HepG2 (cell line): Measurements from ENCODE around the gene HES7.

Source experiments
- BHLHE40 ChIP-seq: IDR thresholded peaks from 2 replicates; pipeline ENCODE4 v1.6.1; 2011; ENCODE audit warnings: low read length, improper control_type of control experiment
- CEBPB ChIP-seq: IDR thresholded peaks from 2 replicates; pipeline ENCODE4 v1.6.1; 2011; ENCODE audit warnings: low read depth, low read length, improper control_type of control experiment, borderline replicate concordance
- GFI1 ChIP-seq: sonication (generic); formaldehyde crosslinking; IDR thresholded peaks from 2 replicates; pipeline ENCODE4 v1.5.0; 2020; ENCODE audit warnings: missing genetic modification reagents, mild to moderate bottlenecking, borderline replicate concordance
- MEIS2 ChIP-seq: sonication (generic); formaldehyde crosslinking; IDR thresholded peaks from 2 replicates; pipeline ENCODE4 v1.9.0; 2021; ENCODE audit warnings: mild to moderate bottlenecking, missing genetic modification reagents
- NFE2L1 ChIP-seq: sonication (generic); formaldehyde crosslinking; IDR thresholded peaks from 2 replicates; pipeline ENCODE4 v1.4.0; 2020; ENCODE audit warnings: missing genetic modification reagents, mild to moderate bottlenecking, borderline replicate concordance
- NFRKB ChIP-seq: fragments of 450-650 bp; IDR thresholded peaks from 2 replicates; pipeline ENCODE4 v1.6.1; 2017
- SETDB1 ChIP-seq: sonication (generic); formaldehyde crosslinking; IDR thresholded peaks from 2 replicates; pipeline ENCODE4 v1.5.1; 2020; ENCODE audit warnings: missing genetic modification reagents, mild to moderate bottlenecking, borderline replicate concordance
- ZNF207 ChIP-seq: fragments of 450-650 bp; IDR thresholded peaks from 2 replicates; pipeline ENCODE4 v1.6.1; 2016; ENCODE audit warnings: antibody characterized with exemption, borderline replicate concordance
- ZNF761 ChIP-seq: sonication (generic); formaldehyde crosslinking; conservative IDR thresholded peaks from 2 replicates; pipeline ENCODE4 v1.4.0; 2020; ENCODE audit warnings: mild to moderate bottlenecking, missing genetic modification reagents
- ZNF883 ChIP-seq: sonication (generic); formaldehyde crosslinking; IDR thresholded peaks from 2 replicates; pipeline ENCODE4 v1.5.1; 2020; ENCODE audit warnings: mild to moderate bottlenecking, missing genetic modification reagents; ENCODE audit errors: not compliant biosample characterization
- ZZZ3 ChIP-seq: sonication (generic); formaldehyde crosslinking; IDR thresholded peaks from 2 replicates; pipeline ENCODE4 v1.4.0; 2020; ENCODE audit warnings: missing genetic modification reagents, mild to moderate bottlenecking, borderline replicate concordance
- TF ChIP-seq, protein P1 (sequence below): sonication (generic); formaldehyde crosslinking; IDR thresholded peaks from 2 replicates; pipeline ENCODE4 v1.4.0; 2020; ENCODE audit warnings: missing genetic modification reagents
- TF ChIP-seq, protein P2 (sequence below): sonication (generic); formaldehyde crosslinking; IDR thresholded peaks from 2 replicates; pipeline ENCODE4 v1.4.0; 2020; ENCODE audit warnings: missing genetic modification reagents

DNA sequence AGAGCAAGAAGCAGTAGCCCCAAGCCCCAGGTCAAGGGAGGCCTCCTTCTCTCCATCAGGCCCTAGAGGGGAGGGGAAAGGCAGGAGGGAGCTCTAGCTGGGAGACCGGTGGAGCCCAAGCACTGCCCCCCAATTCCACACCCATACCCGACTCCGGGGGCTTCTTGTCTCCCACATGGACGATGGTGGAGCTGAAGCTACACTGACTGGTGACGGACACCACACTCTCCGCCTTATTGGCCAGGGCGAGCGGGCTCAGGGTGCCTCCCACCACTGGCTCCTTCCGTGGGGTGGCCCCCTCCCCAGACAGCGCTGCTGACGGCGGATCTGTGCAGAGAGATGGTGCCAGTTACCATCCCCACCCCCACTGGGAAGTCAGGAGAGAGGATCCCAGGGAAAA, 21.9 kb upstream of the HES7 start:
- TF ChIP-seq, protein P1, sequence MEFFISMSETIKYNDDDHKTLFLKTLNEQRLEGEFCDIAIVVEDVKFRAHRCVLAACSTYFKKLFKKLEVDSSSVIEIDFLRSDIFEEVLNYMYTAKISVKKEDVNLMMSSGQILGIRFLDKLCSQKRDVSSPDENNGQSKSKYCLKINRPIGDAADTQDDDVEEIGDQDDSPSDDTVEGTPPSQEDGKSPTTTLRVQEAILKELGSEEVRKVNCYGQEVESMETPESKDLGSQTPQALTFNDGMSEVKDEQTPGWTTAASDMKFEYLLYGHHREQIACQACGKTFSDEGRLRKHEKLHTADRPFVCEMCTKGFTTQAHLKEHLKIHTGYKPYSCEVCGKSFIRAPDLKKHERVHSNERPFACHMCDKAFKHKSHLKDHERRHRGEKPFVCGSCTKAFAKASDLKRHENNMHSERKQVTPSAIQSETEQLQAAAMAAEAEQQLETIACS (CRISPR knock-in tag): no peak
- TF ChIP-seq BHLHE40: no peak
- no peak for TF ChIP-seq CEBPB
- no peak for TF ChIP-seq ZNF761 (CRISPR knock-in tag)
- no peak for TF ChIP-seq MEIS2 (CRISPR knock-in tag)
- no peak for TF ChIP-seq ZNF883 (CRISPR knock-in tag)
- TF ChIP-seq NFE2L1 (CRISPR knock-in tag): no peak
- no peak for TF ChIP-seq ZNF207
- TF ChIP-seq ZZZ3: no peak
- TF ChIP-seq NFRKB: no peak
- TF ChIP-seq, protein P2, sequence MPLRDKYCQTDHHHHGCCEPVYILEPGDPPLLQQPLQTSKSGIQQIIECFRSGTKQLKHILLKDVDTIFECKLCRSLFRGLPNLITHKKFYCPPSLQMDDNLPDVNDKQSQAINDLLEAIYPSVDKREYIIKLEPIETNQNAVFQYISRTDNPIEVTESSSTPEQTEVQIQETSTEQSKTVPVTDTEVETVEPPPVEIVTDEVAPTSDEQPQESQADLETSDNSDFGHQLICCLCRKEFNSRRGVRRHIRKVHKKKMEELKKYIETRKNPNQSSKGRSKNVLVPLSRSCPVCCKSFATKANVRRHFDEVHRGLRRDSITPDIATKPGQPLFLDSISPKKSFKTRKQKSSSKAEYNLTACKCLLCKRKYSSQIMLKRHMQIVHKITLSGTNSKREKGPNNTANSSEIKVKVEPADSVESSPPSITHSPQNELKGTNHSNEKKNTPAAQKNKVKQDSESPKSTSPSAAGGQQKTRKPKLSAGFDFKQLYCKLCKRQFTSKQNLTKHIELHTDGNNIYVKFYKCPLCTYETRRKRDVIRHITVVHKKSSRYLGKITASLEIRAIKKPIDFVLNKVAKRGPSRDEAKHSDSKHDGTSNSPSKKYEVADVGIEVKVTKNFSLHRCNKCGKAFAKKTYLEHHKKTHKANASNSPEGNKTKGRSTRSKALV (CRISPR knock-in tag): no peak
- TF ChIP-seq SETDB1: no peak
- no peak for TF ChIP-seq GFI1 (CRISPR knock-in tag)
